HUES48 (cell line): ENCODE data around the gene MARCHF3.
"Not testable (repeated sequence)": the region's sequence is repeated elsewhere in the genome, so short reads cannot be mapped to it uniquely, and the experiment has no call there.

Experiments
- H3K27ac ChIP-seq: one replicate; pipeline ENCODE4 v1.7.0; 2013; ENCODE audit warnings: low read depth, low read length, inconsistent platforms
- H3K27me3 ChIP-seq: 2 replicates; pipeline ENCODE4 v1.6.1; 2013; ENCODE audit warnings: mild to moderate bottlenecking, low read length; ENCODE audit not compliant: control insufficient read depth, insufficient read depth
- H3K36me3 ChIP-seq: 2 replicates; pipeline ENCODE4 v1.6.1; 2013; ENCODE audit warnings: low read length; ENCODE audit not compliant: control insufficient read depth, insufficient read depth
- H3K4me1 ChIP-seq: 2 replicates; pipeline ENCODE4 v1.6.1; 2013; ENCODE audit warnings: mild to moderate bottlenecking, low read length; ENCODE audit not compliant: control insufficient read depth, insufficient read depth
- H3K4me3 ChIP-seq: 2 replicates; pipeline ENCODE4 v1.5.1; 2013; ENCODE audit warnings: mild to moderate bottlenecking, low read depth, low read length
- H3K9ac ChIP-seq: 2 replicates; pipeline ENCODE4 v1.6.1; 2013; ENCODE audit warnings: mild to moderate bottlenecking, low read depth, low read length, moderate library complexity
- H3K9me3 ChIP-seq: 2 replicates; pipeline ENCODE4 v1.6.1; 2013; ENCODE audit warnings: low read length; ENCODE audit not compliant: control insufficient read depth, insufficient read depth

The MARCHF3 gene

GRCh38 chr5:126855266-126855665, 175.1 kb downstream of the MARCHF3 start:
- Histone ChIP-seq H3K9ac (no peak overlapping the region), H3K4me1 (peaks cover 31% of the 10 kb centered on the region), H3K4me3 (no peak overlapping the region), H3K36me3 (peaks cover 3% of the 10 kb centered on the region; the same call in 1 of the 2 replicates), H3K9me3 (no peaks in the 10 kb centered on the region), H3K27ac (no peak overlapping the region), H3K27me3 (no peaks in the 10 kb centered on the region)

GRCh38 chr5:126854526-126855110, 175.7 kb downstream of the MARCHF3 start:
- Histone ChIP-seq H3K4me1 (peaks cover 32% of the 10 kb centered on the region), H3K4me3 (no peak overlapping the region), H3K9me3 (no peaks in the 10 kb centered on the region), H3K9ac (no peak overlapping the region), H3K36me3 (peaks cover 3% of the 10 kb centered on the region; the same call in 1 of the 2 replicates), H3K27ac (no peak overlapping the region), H3K27me3 (no peaks in the 10 kb centered on the region)

GRCh38 chr5:126853541-126854307, 176.6 kb downstream of the MARCHF3 start:
- H3K27ac ChIP-seq, H3K36me3 ChIP-seq, H3K9ac ChIP-seq, H3K27me3 ChIP-seq, H3K4me3 ChIP-seq, H3K9me3 ChIP-seq: not testable (repeated sequence)
- peaks cover 38% of the 10 kb centered on the region for H3K4me1 ChIP-seq

- H3K9ac ChIP-seq, result no peak overlapping the region
- no peaks in the 10 kb centered on the region for H3K9me3 ChIP-seq
- H3K4me1 ChIP-seq, result peaks cover 40% of the 10 kb centered on the region
- H3K36me3 ChIP-seq, result peaks cover 3% of the 10 kb centered on the region; the same call in 1 of the 2 replicates
- no peak overlapping the region for H3K4me3 ChIP-seq
- no peaks in the 10 kb centered on the region for H3K27me3 ChIP-seq
- no peak overlapping the region for H3K27ac ChIP-seq
Measured at GRCh38 chr5:126852841-126853271, 177.5 kb downstream of the MARCHF3 start.

- peaks cover 40% of the 10 kb centered on the region for H3K4me1 ChIP-seq
- no peak overlapping the region for H3K4me3 ChIP-seq
- no peaks in the 10 kb centered on the region for H3K27me3 ChIP-seq
- peaks cover 3% of the 10 kb centered on the region; the same call in 1 of the 2 replicates for H3K36me3 ChIP-seq
- peak overlapping the region; percentile 2 for H3K27ac ChIP-seq
- no peaks in the 10 kb centered on the region for H3K9me3 ChIP-seq
- H3K9ac ChIP-seq, result peak overlapping the region; percentile 25; the same call in 1 of the 2 replicates
Measured at GRCh38 chr5:126852091-126852571, 178.2 kb downstream of the MARCHF3 start.

- Histone ChIP-seq H3K9me3 (no peaks in the 10 kb centered on the region), H3K9ac (no peak overlapping the region), H3K4me1 (peaks cover 46% of the 10 kb centered on the region), H3K27ac (peak overlapping the region; percentile 9), H3K4me3 (no peak overlapping the region), H3K27me3 (no peaks in the 10 kb centered on the region), H3K36me3 (peaks cover 3% of the 10 kb centered on the region; the same call in 1 of the 2 replicates)
Measured at GRCh38 chr5:126851501-126852011, 178.8 kb downstream of the MARCHF3 start.

- no peaks in the 10 kb centered on the region for H3K36me3 ChIP-seq
- peaks cover 54% of the 10 kb centered on the region for H3K4me1 ChIP-seq
- H3K9ac ChIP-seq, result no peak overlapping the region
- H3K4me3 ChIP-seq, result no peak overlapping the region
- no peak overlapping the region for H3K27ac ChIP-seq
- H3K9me3 ChIP-seq, result no peaks in the 10 kb centered on the region
- no peaks in the 10 kb centered on the region for H3K27me3 ChIP-seq
Measured at GRCh38 chr5:126849101-126849678, 181.2 kb downstream of the MARCHF3 start.

- H3K9me3 ChIP-seq, result no peaks in the 10 kb centered on the region
- peaks cover 54% of the 10 kb centered on the region for H3K4me1 ChIP-seq
- no peak overlapping the region for H3K27ac ChIP-seq
- no peak overlapping the region for H3K4me3 ChIP-seq
- no peaks in the 10 kb centered on the region for H3K36me3 ChIP-seq
- no peak overlapping the region for H3K9ac ChIP-seq
- H3K27me3 ChIP-seq, result no peaks in the 10 kb centered on the region
Measured at GRCh38 chr5:126848253-126848652, 182.1 kb downstream of the MARCHF3 start.

- peaks cover 54% of the 10 kb centered on the region for H3K4me1 ChIP-seq
- no peaks in the 10 kb centered on the region for H3K9me3 ChIP-seq
- no peak overlapping the region for H3K4me3 ChIP-seq
- H3K9ac ChIP-seq, result no peak overlapping the region
- no peaks in the 10 kb centered on the region for H3K27me3 ChIP-seq
- H3K36me3 ChIP-seq, result no peaks in the 10 kb centered on the region
- H3K27ac ChIP-seq, result no peak overlapping the region
Measured at GRCh38 chr5:126847826-126848251, 182.5 kb downstream of the MARCHF3 start.

GRCh38 chr5:126847456-126847820, 182.9 kb downstream of the MARCHF3 start:
- Histone ChIP-seq H3K9me3 (no peaks in the 10 kb centered on the region), H3K27ac (no peak overlapping the region), H3K4me1 (peaks cover 52% of the 10 kb centered on the region), H3K36me3 (no peaks in the 10 kb centered on the region), H3K9ac (no peak overlapping the region), H3K4me3 (no peak overlapping the region), H3K27me3 (no peaks in the 10 kb centered on the region)
